H9 (cell line): Measurements from ENCODE around the gene SORCS2. TPM values are rescaled to one million over a fixed set of nuclear protein-coding genes. Genes with fewer than 3 reads are reported as not detected.
A peak's percentile ranks its signal among the peaks of the same experiment; 100 is the strongest.

Experiments
- DNase-seq: peaks from one replicate; pipeline ENCODE4 v3.0.0-alpha.2; 2017
- H2AFZ ChIP-seq: one replicate; pipeline ENCODE4 v1.6.1; 2013; ENCODE audit warnings: mild to moderate bottlenecking, low read length, control low read depth, moderate library complexity
- H2AK5ac ChIP-seq: 2 replicates; pipeline ENCODE4 v1.6.1; 2013; ENCODE audit warnings: low read length, control low read depth, mixed read lengths; ENCODE audit not compliant: insufficient read length
- H2BK120ac ChIP-seq: one replicate; pipeline ENCODE4 v1.6.1; 2013; ENCODE audit warnings: low read depth, mild to moderate bottlenecking, low read length, control low read depth, inconsistent platforms; ENCODE audit not compliant: poor library complexity, severe bottlenecking
- H2BK12ac ChIP-seq: 2 replicates; pipeline ENCODE4 v1.6.1; 2013; ENCODE audit warnings: low read length, control low read depth, mixed read lengths, low read depth; ENCODE audit not compliant: insufficient read length
- H2BK15ac ChIP-seq: 2 replicates; pipeline ENCODE4 v1.6.1; 2013; ENCODE audit warnings: low read depth, low read length, control low read depth
- H2BK20ac ChIP-seq: one replicate; pipeline ENCODE4 v1.6.1; 2013; ENCODE audit warnings: low read depth, mild to moderate bottlenecking, low read length, control low read depth, inconsistent platforms; ENCODE audit not compliant: poor library complexity, severe bottlenecking
- H2BK5ac ChIP-seq: 2 replicates; pipeline ENCODE4 v1.6.1; 2013; ENCODE audit warnings: low read length, control low read depth, mixed read lengths; ENCODE audit not compliant: insufficient read length
- H3K14ac ChIP-seq: 2 replicates; pipeline ENCODE4 v1.6.1; 2013; ENCODE audit warnings: low read length, control low read depth; ENCODE audit not compliant: insufficient read depth
- H3K18ac ChIP-seq: 2 replicates; pipeline ENCODE4 v1.6.1; 2013; ENCODE audit warnings: low read depth, mild to moderate bottlenecking, mixed read lengths, low read length, control low read depth; ENCODE audit not compliant: insufficient read length
- H3K23ac ChIP-seq: 2 replicates; pipeline ENCODE4 v1.6.1; 2013; ENCODE audit warnings: low read length, control low read depth, mixed read lengths, low read depth; ENCODE audit not compliant: insufficient read length
- H3K23me2 ChIP-seq: 2 replicates; pipeline ENCODE4 v1.6.1; 2013; ENCODE audit warnings: low read depth, mild to moderate bottlenecking, mixed read lengths, low read length, control low read depth; ENCODE audit not compliant: insufficient read length, poor library complexity, severe bottlenecking
- H3K27ac ChIP-seq: 2 replicates; pipeline ENCODE4 v1.5.1; 2013; ENCODE audit warnings: low read length, control low read depth, mixed read lengths, low read depth; ENCODE audit not compliant: insufficient read length
- H3K27me3 ChIP-seq: 2 replicates; pipeline ENCODE4 v1.6.1; 2013; ENCODE audit warnings: low read length, control low read depth, inconsistent platforms; ENCODE audit not compliant: insufficient read depth
- H3K4ac ChIP-seq: 2 replicates; pipeline ENCODE4 v1.6.1; 2013; ENCODE audit warnings: low read depth, mild to moderate bottlenecking, control low read depth, inconsistent platforms, low read length, moderate library complexity
- H3K4me1 ChIP-seq: 2 replicates; pipeline ENCODE4 v1.6.1; 2013; ENCODE audit warnings: low read length, control low read depth, inconsistent platforms; ENCODE audit not compliant: insufficient read depth
- H3K4me2 ChIP-seq: 2 replicates; pipeline ENCODE4 v1.6.1; 2013; ENCODE audit warnings: low read length, control low read depth, mixed read lengths; ENCODE audit not compliant: insufficient read length, insufficient read depth
- H3K56ac ChIP-seq: 2 replicates; pipeline ENCODE4 v1.6.1; 2013; ENCODE audit warnings: low read depth, mild to moderate bottlenecking, mixed read lengths, low read length, control low read depth; ENCODE audit not compliant: insufficient read length
- H3K79me1 ChIP-seq: 2 replicates; pipeline ENCODE4 v1.6.1; 2013; ENCODE audit warnings: low read depth, mild to moderate bottlenecking, moderate library complexity, low read length, control low read depth, inconsistent platforms; ENCODE audit not compliant: insufficient read depth, poor library complexity, severe bottlenecking
- H3K79me2 ChIP-seq: 2 replicates; pipeline ENCODE4 v1.6.1; 2013; ENCODE audit warnings: low read length, control low read depth, inconsistent platforms; ENCODE audit not compliant: insufficient read depth
- H3K9ac ChIP-seq: 2 replicates; pipeline ENCODE4 v1.6.1; 2013; ENCODE audit warnings: low read length, control low read depth, mixed read lengths; ENCODE audit not compliant: insufficient read length; ENCODE audit errors: extremely low read depth
- H3K9me3 ChIP-seq: one replicate; pipeline ENCODE4 v1.6.1; 2013; ENCODE audit warnings: low read depth, low read length, inconsistent platforms; ENCODE audit not compliant: control insufficient read depth
- H3T11ph ChIP-seq: one replicate; pipeline ENCODE4 v1.6.1; 2013; ENCODE audit warnings: mild to moderate bottlenecking, low read length, control low read depth, inconsistent platforms
- H4K20me1 ChIP-seq: one replicate; pipeline ENCODE4 v1.6.1; 2013; ENCODE audit not compliant: control insufficient read depth, insufficient read length, insufficient read depth
- H4K5ac ChIP-seq: 2 replicates; pipeline ENCODE4 v1.6.1; 2013; ENCODE audit warnings: low read depth, mild to moderate bottlenecking, mixed read lengths, low read length, control low read depth; ENCODE audit not compliant: insufficient read length
- H4K8ac ChIP-seq: replicated peaks from 2 replicates; pipeline ENCODE4 v1.6.1; 2013; ENCODE audit warnings: low read length, control low read depth, mixed read lengths, low read depth; ENCODE audit not compliant: insufficient read length
- H4K91ac ChIP-seq: 2 replicates; pipeline ENCODE4 v1.6.1; 2013; ENCODE audit warnings: low read depth, mild to moderate bottlenecking, moderate library complexity, mixed read lengths, low read length, control low read depth; ENCODE audit not compliant: insufficient read length
- H3K27ac Mint-ChIP-seq, 3 experiments: 2 replicates in 2 of 3; 3 replicates in 1 of 3; pipeline ENCODE4 v1.8.0; 2020 to 2021; ENCODE audit warnings: mixed read lengths in 3 of 3, mild to moderate bottlenecking in 1 of 3, moderate library complexity in 1 of 3
- H3K27me3 Mint-ChIP-seq: 2 replicates; pipeline ENCODE4 v1.8.0; 2021; ENCODE audit warnings: low read depth, mild to moderate bottlenecking, moderate library complexity, mixed read lengths
- H3K36me3 Mint-ChIP-seq, 3 experiments: 2 replicates in 2 of 3; 3 replicates in 1 of 3; pipeline ENCODE4 v1.8.0; 2020 to 2021; ENCODE audit warnings: low read depth in 3 of 3, mixed read lengths in 3 of 3; ENCODE audit not compliant: insufficient read depth in 1 of 3
- H3K4me1 Mint-ChIP-seq, 2 experiments: 2 replicates each; pipeline ENCODE4 v1.8.0; 2020; ENCODE audit warnings: mixed read lengths in 2 of 2
- H3K4me3 Mint-ChIP-seq, 2 experiments: 2 replicates in 1 of 2; 3 replicates in 1 of 2; pipeline ENCODE4 v1.8.0; 2020 to 2021; ENCODE audit warnings: mild to moderate bottlenecking in 2 of 2, mixed read lengths in 2 of 2, moderate library complexity in 1 of 2
- H3K9me3 Mint-ChIP-seq, 2 experiments: 2 replicates in 1 of 2; 3 replicates in 1 of 2; pipeline ENCODE4 v1.8.0; 2020; ENCODE audit warnings: mild to moderate bottlenecking in 2 of 2, mixed read lengths in 2 of 2, moderate library complexity in 1 of 2
- WGBS: extraction: QIAGEN DNeasy Blood & Tissue Kit; methylation state at CpG from one replicate; pipeline ENCODE4 v1.1.7; 2013; ENCODE audit warnings: missing lambda C conversion rate, low lambda C conversion rate, mixed read lengths; ENCODE audit not compliant: insufficient read length; ENCODE audit errors: extremely low coverage; 5-methylcytosine and 5-hydroxymethylcytosine counted together
- total RNA-seq: library from RNA; stranded (reverse); gene quantifications from 2 replicates; pipeline ENCODE4 v1.2.1, GENCODE V29; 2021
- TF ChIP-seq, protein P1 (sequence below): fragments of 200-600 bp; sonication (generic); conservative IDR thresholded peaks from 3 replicates; pipeline ENCODE4 v1.8.0; 2021; ENCODE audit warnings: antibody characterized with exemption, mild to moderate bottlenecking

The SORCS2 gene
- total RNA-seq, 1 experiment from 2014 or later, result 0.57 TPM

DNA sequence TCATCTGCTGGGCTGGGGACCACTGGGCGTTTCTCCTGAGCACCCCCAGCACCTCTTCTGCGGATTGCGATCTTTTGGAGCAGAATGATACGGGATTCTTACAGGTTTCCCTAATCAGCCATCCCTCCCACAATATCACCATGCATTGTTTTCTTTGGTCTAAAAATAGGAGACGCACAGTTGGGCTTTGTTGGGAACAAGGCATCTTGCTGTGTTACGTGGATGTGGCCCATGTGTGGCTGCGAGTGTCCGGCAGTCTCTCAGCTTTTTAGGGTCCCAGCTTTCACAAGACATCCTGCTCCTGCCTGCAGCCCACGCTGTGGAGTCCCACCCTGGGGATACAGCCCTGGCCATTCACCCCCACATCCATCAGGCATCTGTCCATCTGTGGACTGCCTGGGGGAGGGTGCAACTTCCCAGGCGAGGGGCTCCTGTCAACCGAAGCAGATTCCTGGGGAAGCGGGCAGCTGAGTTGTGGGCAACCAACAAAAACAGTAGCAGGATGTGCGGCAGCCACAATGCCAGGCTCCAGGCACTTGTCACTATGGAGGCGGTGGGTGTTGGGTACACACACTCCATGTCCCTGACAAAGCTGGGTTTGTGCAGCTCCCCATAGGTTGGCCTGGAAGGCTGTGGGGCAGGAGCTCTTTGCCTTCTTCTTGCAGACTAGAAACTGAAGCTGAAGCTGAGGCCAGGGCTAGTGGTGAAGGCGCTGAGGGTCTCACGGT lies 427.9 kb downstream of the SORCS2 start:
- no CpG with 5 or more reads among the region's 16 CpGs for WGBS
- peak overlapping the region in 1 of 3 experiments; percentile 73; a peak in 1 of 7 replicates for H3K27ac Mint-ChIP-seq

More for the DNA sequence above, 427.9 kb downstream of the SORCS2 start:
- no peaks in the 10 kb centered on the region for H3K23me2 ChIP-seq
- H4K5ac ChIP-seq, result no peak overlapping the region
- no peaks in the 10 kb centered on the region for H3K79me1 ChIP-seq
- H3K56ac ChIP-seq, result no peak overlapping the region
- no peak overlapping the region for H3K9ac ChIP-seq
- no peaks in the 10 kb centered on the region for H3K36me3 Mint-ChIP-seq
- no peak overlapping the region for H2AFZ ChIP-seq
- peak overlapping the region; percentile 1; the same call in 1 of the 2 replicates for H3K14ac ChIP-seq
- no peak overlapping the region for H3K4me2 ChIP-seq
- H4K8ac ChIP-seq, result no peak overlapping the region
- no peak overlapping the region; the same call in 1 of the 2 replicates for H2BK15ac ChIP-seq
- H2BK12ac ChIP-seq, result no peak overlapping the region
- peaks cover 24% of the 10 kb centered on the region for H3K27me3 Mint-ChIP-seq
- H3T11ph ChIP-seq, result no peak overlapping the region
- no peaks in the 10 kb centered on the region for H4K20me1 ChIP-seq
- H3K9me3 ChIP-seq, result no peaks in the 10 kb centered on the region
- no peak overlapping the region for H3K23ac ChIP-seq
- no peaks in the 10 kb centered on the region for H3K4me1 Mint-ChIP-seq
- H3K27me3 ChIP-seq, result no peaks in the 10 kb centered on the region
- TF ChIP-seq, protein P1, sequence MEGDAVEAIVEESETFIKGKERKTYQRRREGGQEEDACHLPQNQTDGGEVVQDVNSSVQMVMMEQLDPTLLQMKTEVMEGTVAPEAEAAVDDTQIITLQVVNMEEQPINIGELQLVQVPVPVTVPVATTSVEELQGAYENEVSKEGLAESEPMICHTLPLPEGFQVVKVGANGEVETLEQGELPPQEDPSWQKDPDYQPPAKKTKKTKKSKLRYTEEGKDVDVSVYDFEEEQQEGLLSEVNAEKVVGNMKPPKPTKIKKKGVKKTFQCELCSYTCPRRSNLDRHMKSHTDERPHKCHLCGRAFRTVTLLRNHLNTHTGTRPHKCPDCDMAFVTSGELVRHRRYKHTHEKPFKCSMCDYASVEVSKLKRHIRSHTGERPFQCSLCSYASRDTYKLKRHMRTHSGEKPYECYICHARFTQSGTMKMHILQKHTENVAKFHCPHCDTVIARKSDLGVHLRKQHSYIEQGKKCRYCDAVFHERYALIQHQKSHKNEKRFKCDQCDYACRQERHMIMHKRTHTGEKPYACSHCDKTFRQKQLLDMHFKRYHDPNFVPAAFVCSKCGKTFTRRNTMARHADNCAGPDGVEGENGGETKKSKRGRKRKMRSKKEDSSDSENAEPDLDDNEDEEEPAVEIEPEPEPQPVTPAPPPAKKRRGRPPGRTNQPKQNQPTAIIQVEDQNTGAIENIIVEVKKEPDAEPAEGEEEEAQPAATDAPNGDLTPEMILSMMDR, result no peak
- H3K27ac ChIP-seq, result no peak overlapping the region
- H4K91ac ChIP-seq, result no peak overlapping the region
- no peak overlapping the region for H2BK5ac ChIP-seq
- no peak overlapping the region for H2AK5ac ChIP-seq
- no peak overlapping the region for H3K4me3 Mint-ChIP-seq
- no peak for DNase-seq
- no peaks in the 10 kb centered on the region for H3K4me1 ChIP-seq
- H3K9me3 Mint-ChIP-seq, result peaks cover 0 to 2% of the 10 kb centered on the region in 2 experiments; a peak in 1 of 5 replicates
- H3K18ac ChIP-seq, result no peak overlapping the region
- H2BK20ac ChIP-seq, result no peak overlapping the region
- no peak overlapping the region for H3K4ac ChIP-seq
- H2BK120ac ChIP-seq, result no peak overlapping the region
- H3K79me2 ChIP-seq, result no peaks in the 10 kb centered on the region
